ENCODE results near the gene NWD2. TPM values are rescaled to one million over a fixed set of nuclear protein-coding genes. Genes with fewer than 3 reads are reported as not detected.
A peak's percentile ranks its signal among the peaks of the same experiment; 100 is the strongest.

NWD2 gene
- total RNA-seq, 1 experiment from 2014 or later: not detected

GRCh38 chr4:37429906-37430305 is 185.4 kb downstream of the NWD2 start:
- Histone ChIP-seq H3K9me3 (ENCODE audit: low read depth, low read length, poor library complexity, severe bottlenecking) (no peaks in the 10 kb centered on the region), H3K36me3 (ENCODE audit: insufficient read depth, low read length, poor library complexity, severe bottlenecking) (no peaks in the 10 kb centered on the region), H3K4me1 (ENCODE audit: insufficient read depth, low read length, poor library complexity, severe bottlenecking) (no peaks in the 10 kb centered on the region), H3K4me3 (ENCODE audit: low read depth, low read length, poor library complexity, severe bottlenecking) (no peak overlapping the region), H3K27ac (ENCODE audit: low read depth, low read length, poor library complexity, severe bottlenecking) (no peak overlapping the region), H3K27me3 (replicated peaks; ENCODE audit: insufficient read depth, low read depth, low read length, poor library complexity) (peaks cover 16% of the 10 kb centered on the region)
- TF ChIP-seq EZH2 (IDR thresholded peaks at IDR 0.05; ENCODE audit: borderline replicate concordance, low read depth, low read length, poor library complexity, severe bottlenecking): no peak
- TF ChIP-seq CTCF (conservative IDR thresholded peaks at IDR 0.05; ENCODE audit: low read depth, low read length): no peak
- CTCF ChIA-PET: no interaction called here
- no peak for DNase-seq (ENCODE audit: low spot score)
- intact Hi-C loops (cut with micrococcal nuclease; ENCODE audit: unreplicated experiment): no loop called here
- POLR2A ChIA-PET (ENCODE audit: low non-redundant PET): no interaction called here
- no TSS peak for BruUV-seq (replicated peaks)

- Histone ChIP-seq H3K4me3 (ENCODE audit: low read depth, low read length, poor library complexity, severe bottlenecking) (no peak overlapping the region), H3K4me1 (ENCODE audit: insufficient read depth, low read length, poor library complexity, severe bottlenecking) (no peaks in the 10 kb centered on the region), H3K9me3 (ENCODE audit: low read depth, low read length, poor library complexity, severe bottlenecking) (no peaks in the 10 kb centered on the region), H3K27me3 (replicated peaks; ENCODE audit: insufficient read depth, low read depth, low read length, poor library complexity) (peaks cover 24% of the 10 kb centered on the region), H3K27ac (ENCODE audit: low read depth, low read length, poor library complexity, severe bottlenecking) (no peak overlapping the region), H3K36me3 (ENCODE audit: insufficient read depth, low read length, poor library complexity, severe bottlenecking) (no peaks in the 10 kb centered on the region)
- BruUV-seq (replicated peaks): no TSS peak
- intact Hi-C loops (cut with micrococcal nuclease; ENCODE audit: unreplicated experiment): no loop called here
- ChIA-PET CTCF (no interaction called here), POLR2A (ENCODE audit: low non-redundant PET) (interaction anchor here (0.5 kb wide), 1 partner anchor 34 kb away, joined by 3 read pairs; no protein-coding TSS in a partner anchor)
- no peak for TF ChIP-seq EZH2 (IDR thresholded peaks at IDR 0.05; ENCODE audit: borderline replicate concordance, low read depth, low read length, poor library complexity, severe bottlenecking)
- DNase-seq (ENCODE audit: low spot score): no peak
These were observed 186.3 kb downstream of the NWD2 start for GRCh38 chr4:37430718-37431416.

DNA sequence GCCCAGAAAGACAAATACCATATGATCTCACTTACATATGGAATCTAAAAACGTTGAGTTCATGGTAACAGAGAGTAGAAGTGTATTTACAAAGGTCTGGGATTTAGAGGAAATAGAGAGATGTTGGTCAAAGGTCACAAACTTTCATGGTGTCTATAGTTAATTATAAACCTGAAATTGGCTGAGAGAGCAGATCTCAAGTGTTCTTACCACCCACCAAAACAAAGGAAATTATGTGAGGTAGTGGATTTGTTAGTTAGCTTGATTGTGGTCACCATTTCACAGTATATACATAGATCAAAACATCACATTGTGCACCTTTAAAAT is 186.8 kb downstream of the NWD2 start:
- H3K27ac ChIP-seq (ENCODE audit: low read depth, low read length, poor library complexity, severe bottlenecking): no peak overlapping the region
- no peak overlapping the region for H3K4me3 ChIP-seq (ENCODE audit: low read depth, low read length, poor library complexity, severe bottlenecking)
- ChIA-PET CTCF (no interaction called here), POLR2A (ENCODE audit: low non-redundant PET) (no interaction called here)
- no peaks in the 10 kb centered on the region for H3K4me1 ChIP-seq (ENCODE audit: insufficient read depth, low read length, poor library complexity, severe bottlenecking)
- H3K27me3 ChIP-seq (replicated peaks; ENCODE audit: insufficient read depth, low read depth, low read length, poor library complexity): peaks cover 27% of the 10 kb centered on the region
- no TSS peak for BruUV-seq (replicated peaks)
- no peaks in the 10 kb centered on the region for H3K36me3 ChIP-seq (ENCODE audit: insufficient read depth, low read length, poor library complexity, severe bottlenecking)
- intact Hi-C loops (cut with micrococcal nuclease; ENCODE audit: unreplicated experiment): no loop called here
- H3K9me3 ChIP-seq (ENCODE audit: low read depth, low read length, poor library complexity, severe bottlenecking): no peaks in the 10 kb centered on the region
- no peak for DNase-seq (ENCODE audit: low spot score)
- TF ChIP-seq CTCF (conservative IDR thresholded peaks at IDR 0.05; ENCODE audit: low read depth, low read length) (no peak), EZH2 (IDR thresholded peaks at IDR 0.05; ENCODE audit: borderline replicate concordance, low read depth, low read length, poor library complexity, severe bottlenecking) (no peak)

GRCh38 chr4:37434469-37434868 is 189.9 kb downstream of the NWD2 start:
- TF ChIP-seq CTCF (conservative IDR thresholded peaks at IDR 0.05; ENCODE audit: low read depth, low read length) (no peak; the same call in 1 of the 2 replicates), EZH2 (IDR thresholded peaks at IDR 0.05; ENCODE audit: borderline replicate concordance, low read depth, low read length, poor library complexity, severe bottlenecking) (no peak)
- Histone ChIP-seq H3K4me1 (ENCODE audit: insufficient read depth, low read length, poor library complexity, severe bottlenecking) (no peaks in the 10 kb centered on the region), H3K27me3 (replicated peaks; ENCODE audit: insufficient read depth, low read depth, low read length, poor library complexity) (peaks cover 31% of the 10 kb centered on the region), H3K9me3 (ENCODE audit: low read depth, low read length, poor library complexity, severe bottlenecking) (no peaks in the 10 kb centered on the region), H3K27ac (ENCODE audit: low read depth, low read length, poor library complexity, severe bottlenecking) (no peak overlapping the region), H3K36me3 (ENCODE audit: insufficient read depth, low read length, poor library complexity, severe bottlenecking) (no peaks in the 10 kb centered on the region), H3K4me3 (ENCODE audit: low read depth, low read length, poor library complexity, severe bottlenecking) (no peak overlapping the region)
- ChIA-PET CTCF (interaction anchor here (0.7 kb wide), 1 partner anchor 334 kb away, joined by 3 read pairs; no protein-coding TSS in a partner anchor), POLR2A (ENCODE audit: low non-redundant PET) (no interaction called here)
- peak; percentile 3 for DNase-seq (ENCODE audit: low spot score)
- no TSS peak for BruUV-seq (replicated peaks)
- intact Hi-C loops (cut with micrococcal nuclease; ENCODE audit: unreplicated experiment): no loop called here
